Common myeloid progenitor, CD34-positive (primary cell): Measurements from ENCODE around the gene MEIS1.

Experiments used
- CTCF ChIA-PET: fragments of 350-600 bp; sonication (Branson Sonifier 250); formaldehyde crosslinking; loops from one replicate; lab custom pipeline; 2021; ENCODE audit warnings: antibody characterized with exemption; lab: Charles Lee
- POLR2A ChIA-PET: fragments of 350-600 bp; sonication (Branson Sonifier 250); formaldehyde crosslinking; loops from one replicate; lab custom pipeline; 2021; ENCODE audit warnings: antibody characterized with exemption; lab: Charles Lee
- DNase-seq, 3 donors: peaks; one replicate each; pipeline versions ENCODE4 v3.0.0 to v3.0.0-alpha.2; 2013
- H3K27ac ChIP-seq, 2 experiments: 1 replicate in 1 of 2; 2 replicates in 1 of 2; pipeline ENCODE4 v1.7.0; 2013; ENCODE audit warnings: inconsistent platforms in 2 of 2, low read length in 2 of 2, mild to moderate bottlenecking in 2 of 2, low read depth in 1 of 2, moderate library complexity in 1 of 2; ENCODE audit not compliant: severe bottlenecking in 2 of 2, insufficient read depth in 1 of 2, poor library complexity in 1 of 2
- H3K27me3 ChIP-seq, 5 experiments: replicated peaks in 2 of 5; 1 replicate in 3 of 5; 2 replicates in 2 of 5; pipeline versions ENCODE4 v1.6.1 to v1.7.0; 2013; ENCODE audit warnings: low read length in 4 of 5, mild to moderate bottlenecking in 2 of 5, moderate library complexity in 2 of 5, inconsistent platforms in 1 of 5; ENCODE audit not compliant: insufficient read depth in 5 of 5, control insufficient read depth in 4 of 5
- H3K36me3 ChIP-seq, 4 experiments: 1 replicate in 2 of 4; 2 replicates in 2 of 4; pipeline versions ENCODE4 v1.6.1 to v1.7.0; 2013; ENCODE audit warnings: low read length in 3 of 4, control low read depth in 1 of 4, mild to moderate bottlenecking in 1 of 4; ENCODE audit not compliant: control insufficient read depth in 4 of 4, insufficient read depth in 4 of 4
- H3K4me1 ChIP-seq, 4 experiments: 1 replicate in 3 of 4; 2 replicates in 1 of 4; pipeline versions ENCODE4 v1.6.1 to v1.7.1; 2013; ENCODE audit warnings: low read length in 3 of 4, mild to moderate bottlenecking in 3 of 4, control low read depth in 1 of 4, inconsistent platforms in 1 of 4, moderate library complexity in 1 of 4; ENCODE audit not compliant: control insufficient read depth in 4 of 4, insufficient read depth in 4 of 4; ENCODE audit errors: control extremely low read depth in 1 of 4
- H3K4me3 ChIP-seq, 7 experiments: 1 replicate in 4 of 7; 2 replicates in 3 of 7; pipeline versions ENCODE4 v1.5.1 to v1.7.0; 2013; ENCODE audit warnings: mild to moderate bottlenecking in 7 of 7, low read length in 6 of 7, moderate library complexity in 6 of 7, inconsistent platforms in 2 of 7, low read depth in 2 of 7, control low read depth in 1 of 7; ENCODE audit not compliant: insufficient read depth in 4 of 7, control insufficient read depth in 1 of 7; ENCODE audit errors: extremely low read depth in 1 of 7
- H3K9me3 ChIP-seq, 5 experiments: 1 replicate in 4 of 5; 2 replicates in 1 of 5; pipeline versions ENCODE4 v1.6.1 to v1.7.1; 2013; ENCODE audit warnings: low read length in 4 of 5, mild to moderate bottlenecking in 2 of 5, inconsistent platforms in 1 of 5, low read depth in 1 of 5, moderate library complexity in 1 of 5; ENCODE audit not compliant: control insufficient read depth in 4 of 5, insufficient read depth in 2 of 5; ENCODE audit errors: control extremely low read depth in 1 of 5
- WGBS: methylation state at CpG from one replicate; pipeline ENCODE4 v1.1.5; 2013; ENCODE audit not compliant: insufficient coverage; 5-methylcytosine and 5-hydroxymethylcytosine counted together

Gene MEIS1

DNA sequence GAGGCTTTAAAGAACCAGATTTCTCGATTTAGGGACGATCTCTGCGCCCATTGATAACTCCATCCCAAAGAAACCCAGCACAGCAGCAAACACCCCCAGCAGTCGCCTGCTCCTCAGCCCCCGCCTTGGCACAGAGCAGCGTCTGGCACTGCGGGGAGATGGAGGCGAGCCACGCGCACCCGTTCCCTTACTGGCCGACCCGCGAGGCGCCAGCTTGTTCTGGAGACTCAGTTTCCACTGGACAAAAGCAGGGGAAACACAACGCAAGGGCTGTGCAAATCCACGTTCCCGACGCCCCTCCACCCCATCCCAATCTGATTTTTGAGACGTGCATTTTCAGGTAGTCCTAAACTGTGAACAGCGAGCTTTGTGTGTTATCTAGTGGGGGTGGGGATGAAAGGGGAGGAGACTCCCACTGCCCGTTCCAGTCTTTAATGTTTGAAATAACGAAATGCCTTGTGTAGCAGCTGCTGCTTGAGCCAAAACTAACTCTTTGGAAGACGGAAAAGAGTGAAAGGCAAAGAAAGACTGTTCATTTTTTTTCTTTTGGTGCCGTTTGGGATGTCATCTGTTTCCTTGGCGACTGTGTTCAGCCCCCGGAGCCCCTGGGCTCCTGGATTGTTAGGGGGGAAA is 143.2 kb downstream of the MEIS1 start:
- peak overlapping the region; percentile 51 to 97 (median 86) for H3K4me3 ChIP-seq
- no peaks in the 10 kb centered on the region for H3K9me3 ChIP-seq
- DNase-seq: peak in 1 of 3 donors; percentile 58
- ChIA-PET CTCF (interaction anchor here (0.8 to 15.0 kb wide), 4 partner anchors 8 to 150 kb away, joined by 3 to 185 read pairs (median 20); partner anchors contain the start of gene MEIS1), POLR2A (no interaction called here)
- no peaks in the 10 kb centered on the region for H3K36me3 ChIP-seq
- H3K4me1 ChIP-seq: peaks cover 3 to 70% (median 54%) of the 10 kb centered on the region in 4 experiments
- peaks cover 0 to 24% (median 0%) of the 10 kb centered on the region in 5 experiments for H3K27me3 ChIP-seq
- H3K27ac ChIP-seq: peak overlapping the region; percentile 87 to 97
- 0% methylated on average over 22 of the region's 27 CpGs for WGBS

DNA sequence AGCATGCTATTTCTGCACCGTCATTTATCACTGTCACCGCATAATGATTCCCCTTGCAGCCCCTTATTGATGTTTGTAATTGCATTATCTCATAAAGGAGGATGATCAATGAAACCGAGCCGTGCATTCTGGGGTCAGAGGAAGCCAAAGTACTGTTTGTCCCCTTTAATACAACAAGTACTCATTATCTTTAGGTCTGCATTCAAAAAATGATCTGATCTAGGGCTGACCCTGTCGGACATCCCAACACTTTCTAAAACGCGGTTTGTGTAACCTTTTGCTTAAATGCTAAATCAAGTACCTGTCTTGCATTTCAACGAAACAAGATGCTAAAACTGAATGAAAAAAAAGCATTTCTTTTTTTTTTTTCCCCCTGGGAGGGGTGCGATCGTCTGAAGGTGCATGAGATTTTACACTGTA is 143.8 kb downstream of the MEIS1 start:
- POLR2A ChIA-PET: no interaction called here
- H3K4me3 ChIP-seq: peak overlapping the region; percentile 51 to 97 (median 86)
- CTCF ChIA-PET: interaction anchor here (2.7 to 15.0 kb wide), 3 partner anchors 7 to 142 kb away, joined by 13 to 185 read pairs (median 27); partner anchors contain the start of gene MEIS1
- no peaks in the 10 kb centered on the region for H3K36me3 ChIP-seq
- no peaks in the 10 kb centered on the region for H3K9me3 ChIP-seq
- H3K27me3 ChIP-seq: peaks cover 0 to 28% (median 0%) of the 10 kb centered on the region in 5 experiments
- peaks cover 3 to 66% (median 55%) of the 10 kb centered on the region in 4 experiments for H3K4me1 ChIP-seq
- H3K27ac ChIP-seq: peak overlapping the region; percentile 87 to 97
- DNase-seq: no peak
- WGBS: 0% methylated on average over 5 of the region's 10 CpGs

DNA sequence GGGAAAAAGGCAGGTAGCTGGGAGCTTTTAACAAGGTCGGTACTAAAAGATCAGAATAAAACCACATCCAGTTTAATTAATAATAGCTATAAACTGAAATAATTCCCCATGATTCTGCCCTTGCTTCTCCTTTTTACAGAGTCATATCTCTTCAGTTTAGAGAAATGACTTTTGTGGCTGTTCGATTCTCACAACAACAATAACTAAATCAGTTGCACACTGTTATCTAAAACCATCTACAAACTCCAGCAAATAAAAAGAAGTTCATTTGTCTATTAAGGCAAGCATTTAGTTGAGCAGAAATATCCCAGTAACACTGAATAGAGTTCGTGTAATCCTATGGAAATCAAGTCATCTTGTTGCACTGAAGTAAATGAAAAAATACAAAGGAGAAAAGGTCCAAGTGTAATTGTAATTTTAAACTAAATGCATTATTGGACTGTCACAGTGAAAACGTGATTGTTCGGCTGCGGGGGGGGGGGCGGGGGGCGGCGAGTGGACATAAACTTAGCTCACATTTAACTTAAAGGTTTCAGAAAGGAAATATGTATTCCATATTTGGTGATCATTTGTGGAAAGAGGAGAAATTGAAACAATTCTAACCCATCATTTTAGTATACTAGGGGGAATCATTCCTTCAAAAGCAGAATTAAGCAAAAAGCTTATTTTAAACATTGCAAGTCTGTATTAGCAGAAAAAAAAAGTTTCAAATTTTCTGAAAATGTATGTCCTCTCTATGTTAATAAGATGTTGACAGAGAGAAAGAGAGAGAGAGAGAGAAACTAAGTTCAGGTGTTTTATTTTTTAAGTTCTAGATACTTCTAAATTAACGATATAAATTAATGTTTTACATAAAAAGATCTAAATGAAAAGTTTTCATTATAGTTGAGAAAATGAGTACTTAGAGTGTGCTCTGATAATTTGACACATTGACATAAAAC is 144.5 kb downstream of the MEIS1 start:
- 0% methylated on average over 2 of the region's 10 CpGs for WGBS
- no peaks in the 10 kb centered on the region for H3K36me3 ChIP-seq
- ChIA-PET CTCF (interaction anchor here (1.1 to 15.0 kb wide), 3 partner anchors 10 to 143 kb away, joined by 3 to 185 read pairs (median 27); partner anchors contain the start of gene MEIS1), POLR2A (no interaction called here)
- H3K9me3 ChIP-seq: no peaks in the 10 kb centered on the region
- peaks cover 3 to 61% (median 50%) of the 10 kb centered on the region in 4 experiments for H3K4me1 ChIP-seq
- H3K27ac ChIP-seq: peak overlapping the region; percentile 87 to 97
- peak overlapping the region in 6 of 7 experiments; percentile 51 to 97 (median 87) for H3K4me3 ChIP-seq
- no peak for DNase-seq
- H3K27me3 ChIP-seq: peaks cover 0 to 28% (median 0%) of the 10 kb centered on the region in 5 experiments

DNA sequence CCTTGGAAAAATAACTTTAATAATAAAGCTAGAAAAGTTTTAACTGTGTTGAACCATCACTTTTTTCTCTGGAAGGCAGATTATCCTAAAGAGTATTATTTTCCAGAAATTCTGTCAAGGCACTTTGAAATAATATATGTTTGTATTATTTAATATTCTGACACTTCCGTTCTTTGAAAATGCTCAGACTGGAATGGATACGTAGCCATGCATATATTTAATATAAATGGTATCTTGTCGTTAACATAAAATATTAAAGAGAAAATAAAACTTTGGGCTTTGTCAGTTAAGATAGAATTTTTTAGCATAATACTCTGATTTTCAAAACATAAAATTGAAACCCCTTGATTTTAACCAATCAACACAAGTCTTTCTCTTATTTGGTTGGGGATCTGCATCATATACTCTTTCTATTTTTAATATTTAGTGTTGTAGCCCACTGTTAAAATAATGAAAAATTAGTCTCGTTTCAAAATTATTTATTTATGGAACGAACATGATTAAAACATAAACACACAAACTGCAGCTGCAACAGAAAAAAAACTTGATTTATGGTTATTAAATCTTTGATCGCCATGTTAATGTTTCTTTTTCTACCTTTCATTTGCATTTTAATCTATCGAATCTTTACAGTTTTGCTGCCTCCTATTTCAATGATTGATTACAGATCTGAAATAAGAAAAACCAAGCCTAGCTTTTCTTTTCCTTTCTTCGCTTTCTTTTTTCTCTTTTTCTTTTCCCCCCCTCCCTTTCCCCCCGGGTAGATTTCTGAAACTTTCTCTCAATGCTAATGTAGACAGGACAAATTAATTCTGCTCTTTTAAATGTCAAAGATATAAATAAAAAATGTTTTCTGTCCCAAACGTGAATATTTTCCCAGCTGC is 145.5 kb downstream of the MEIS1 start:
- ChIA-PET POLR2A (interaction anchor here (0.6 to 1.3 kb wide), 3 partner anchors 137 to 151 kb away, joined by 3 to 7 read pairs (median 3); no protein-coding TSS in a partner anchor), CTCF (interaction anchor here (0.7 to 15.0 kb wide), 6 partner anchors 11 to 629 kb away, joined by 3 to 185 read pairs (median 4); partner anchors contain the start of gene MEIS1)
- DNase-seq: no peak
- peaks cover 3 to 61% (median 46%) of the 10 kb centered on the region in 4 experiments for H3K4me1 ChIP-seq
- H3K36me3 ChIP-seq: no peaks in the 10 kb centered on the region
- 25% methylated on average over 1 of the region's 10 CpGs for WGBS
- H3K27ac ChIP-seq: peak overlapping the region; percentile 86 to 97
- H3K27me3 ChIP-seq: peaks cover 0 to 28% (median 0%) of the 10 kb centered on the region in 5 experiments
- H3K9me3 ChIP-seq: no peaks in the 10 kb centered on the region
- H3K4me3 ChIP-seq: peak overlapping the region in 6 of 7 experiments; percentile 53 to 97 (median 72)

DNA sequence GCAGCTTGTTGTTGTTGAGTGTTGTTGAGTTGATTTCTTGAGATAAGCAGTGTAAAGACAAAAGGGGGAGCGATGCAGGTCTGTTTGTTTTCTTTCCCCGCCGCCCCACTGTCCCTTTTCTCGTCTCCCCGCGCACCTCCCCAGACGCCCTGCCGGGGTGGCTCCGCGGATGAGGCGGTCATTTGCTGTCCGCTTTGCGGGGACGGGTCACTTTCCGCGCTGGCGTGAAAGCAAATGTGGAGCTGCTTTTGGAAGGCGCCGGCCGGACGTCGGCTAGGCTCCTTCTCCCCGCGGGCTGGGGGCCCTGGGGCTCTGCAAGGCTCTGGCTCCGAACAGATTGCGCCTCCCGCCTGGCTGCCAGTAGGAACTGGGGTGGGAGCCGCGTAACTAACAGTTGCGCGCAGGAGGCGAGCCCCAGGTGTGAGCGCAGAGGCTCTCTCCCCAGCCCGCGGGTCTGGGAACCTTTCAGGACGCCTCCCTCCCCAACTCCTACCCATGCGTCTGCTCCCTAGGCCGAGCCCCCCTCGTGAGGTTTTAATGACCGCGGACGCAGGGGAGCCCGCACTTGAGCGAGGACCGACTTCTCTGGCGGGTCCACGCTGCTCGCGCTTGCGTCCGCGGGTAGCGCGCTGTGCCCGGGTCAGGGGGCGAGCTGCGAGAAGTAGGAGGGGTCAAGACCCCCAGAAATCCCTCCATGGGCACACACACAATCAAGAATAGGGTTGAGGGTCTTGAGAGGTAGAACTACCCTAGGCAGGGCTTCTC is 146.6 kb downstream of the MEIS1 start:
- DNase-seq: peak in 1 of 3 donors; percentile 57
- 1% methylated on average over 34 of the region's 57 CpGs for WGBS
- CTCF ChIA-PET: interaction anchor here (0.8 to 15.0 kb wide), 4 partner anchors 137 to 153 kb away, joined by 3 to 185 read pairs (median 16); partner anchors contain the start of gene MEIS1
- peaks cover 0 to 28% (median 0%) of the 10 kb centered on the region in 5 experiments for H3K27me3 ChIP-seq
- H3K27ac ChIP-seq: peak overlapping the region; percentile 86 to 97
- POLR2A ChIA-PET: interaction anchor here (0.6 to 1.3 kb wide), 3 partner anchors 144 to 677 kb away, joined by 3 to 4 read pairs (median 3); no protein-coding TSS in a partner anchor
- H3K4me3 ChIP-seq: peak overlapping the region; percentile 44 to 97 (median 72)
- no peaks in the 10 kb centered on the region for H3K9me3 ChIP-seq
- H3K36me3 ChIP-seq: no peaks in the 10 kb centered on the region
- peaks cover 5 to 60% (median 36%) of the 10 kb centered on the region in 4 experiments for H3K4me1 ChIP-seq
